Fibroblast of villous mesenchyme (primary cell): ENCODE measurements around the gene CELSR1. TPM values are rescaled to one million over a fixed set of nuclear protein-coding genes. Genes with fewer than 3 reads are reported as not detected.

Source experiments
- DNase-seq: peaks from one replicate; pipeline ENCODE4 v3.0.0-alpha.2; 2010; ENCODE audit warnings: low read depth
- H3K4me3 ChIP-seq: 2 replicates; pipeline ENCODE4 v1.5.1; 2011; ENCODE audit warnings: low read depth, mild to moderate bottlenecking, low read length
- CTCF ChIP-seq: IDR thresholded peaks from 2 replicates; pipeline ENCODE4 v1.5.1; 2012; ENCODE audit warnings: low read depth, mild to moderate bottlenecking, low read length; ENCODE audit not compliant: insufficient read depth
- total RNA-seq: library from RNA; depleted of rRNA; stranded (reverse); fragments of >200 nt; gene quantifications from 2 replicates; pipeline ENCODE4 v1.2.3, GENCODE V29; 2012

The CELSR1 gene
- total RNA-seq, 1 donor: 1.7 TPM

- no peak overlapping the region for H3K4me3 ChIP-seq
- DNase-seq: no peak
- no peak for TF ChIP-seq CTCF
Measured at GRCh38 chr22:46428602-46429324, 108.7 kb downstream of the CELSR1 start.

GRCh38 chr22:46428171-46428570 lies 109.2 kb downstream of the CELSR1 start:
- no peak for TF ChIP-seq CTCF
- H3K4me3 ChIP-seq: no peak overlapping the region
- DNase-seq: no peak

GRCh38 chr22:46425016-46425415 lies 112.4 kb downstream of the CELSR1 start:
- no peak overlapping the region for H3K4me3 ChIP-seq
- DNase-seq: peak; percentile 51
- TF ChIP-seq CTCF: no peak

GRCh38 chr22:46424496-46424895 lies 112.9 kb downstream of the CELSR1 start:
- no peak overlapping the region for H3K4me3 ChIP-seq
- no peak for DNase-seq
- no peak for TF ChIP-seq CTCF

GRCh38 chr22:46422896-46423295 lies 114.5 kb downstream of the CELSR1 start:
- no peak for DNase-seq
- no peak for TF ChIP-seq CTCF
- no peak overlapping the region for H3K4me3 ChIP-seq

GRCh38 chr22:46421267-46421666 lies 116.2 kb downstream of the CELSR1 start:
- no peak for DNase-seq
- no peak overlapping the region for H3K4me3 ChIP-seq
- TF ChIP-seq CTCF: no peak
